Neuronal stem cell (in vitro differentiated cells): ENCODE measurements around the gene ATOH8.

Experiments used
- DNase-seq: peaks from one replicate; pipeline ENCODE4 v3.0.0-alpha.2; 2013; ENCODE audit warnings: low spot score
- H2AFZ ChIP-seq: one replicate; pipeline ENCODE4 v1.6.1; 2013; ENCODE audit warnings: mild to moderate bottlenecking, low read length, inconsistent platforms
- H2AK5ac ChIP-seq: 2 replicates; pipeline ENCODE4 v1.6.1; 2013; ENCODE audit warnings: low read depth, mild to moderate bottlenecking, inconsistent platforms, low read length, moderate library complexity, mixed read lengths
- H2BK120ac ChIP-seq: 2 replicates; pipeline ENCODE4 v1.6.1; 2013; ENCODE audit warnings: low read depth, mild to moderate bottlenecking, inconsistent platforms, low read length, moderate library complexity, mixed read lengths
- H2BK12ac ChIP-seq: one replicate; pipeline ENCODE4 v1.6.1; 2013; ENCODE audit warnings: low read length, inconsistent platforms
- H2BK15ac ChIP-seq: 2 replicates; pipeline ENCODE4 v1.6.1; 2013; ENCODE audit warnings: mild to moderate bottlenecking, low read length, inconsistent platforms, mixed read lengths
- H2BK5ac ChIP-seq: one replicate; pipeline ENCODE4 v1.6.1; 2013; ENCODE audit warnings: inconsistent platforms, mild to moderate bottlenecking, low read length, moderate library complexity
- H3K14ac ChIP-seq: one replicate; pipeline ENCODE4 v1.6.1; 2013; ENCODE audit warnings: low read length, inconsistent platforms
- H3K18ac ChIP-seq: 2 replicates; pipeline ENCODE4 v1.6.1; 2013; ENCODE audit warnings: low read length, inconsistent platforms
- H3K23ac ChIP-seq: 2 replicates; pipeline ENCODE4 v1.6.1; 2013; ENCODE audit warnings: low read depth, mild to moderate bottlenecking, mixed read lengths, low read length, inconsistent platforms; ENCODE audit not compliant: poor library complexity
- H3K27ac ChIP-seq: replicated peaks from 3 replicates; pipeline ENCODE4 v1.5.1; 2013; ENCODE audit warnings: low read length, inconsistent platforms
- H3K27me3 ChIP-seq, 3 experiments: 2 replicates each; pipeline ENCODE4 v1.6.1; 2013; ENCODE audit warnings: low read length in 3 of 3, mild to moderate bottlenecking in 2 of 3, inconsistent platforms in 1 of 3, low read depth in 1 of 3, mixed read lengths in 1 of 3, moderate library complexity in 1 of 3; ENCODE audit not compliant: control insufficient read depth in 3 of 3, insufficient read depth in 3 of 3
- H3K36me3 ChIP-seq, 2 donors: replicated peaks in 1 of 2; 2 replicates each; pipeline ENCODE4 v1.6.1; 2013; ENCODE audit warnings: low read length in 2 of 2; ENCODE audit not compliant: control insufficient read depth in 2 of 2, insufficient read depth in 2 of 2
- H3K4ac ChIP-seq: 2 replicates; pipeline ENCODE4 v1.6.1; 2013; ENCODE audit warnings: inconsistent platforms, mild to moderate bottlenecking, low read length, moderate library complexity
- H3K4me1 ChIP-seq, 2 donors: 1 replicate in 1 of 2; 2 replicates in 1 of 2; pipeline ENCODE4 v1.6.1; 2013; ENCODE audit warnings: low read length in 2 of 2, low read depth in 1 of 2; ENCODE audit not compliant: control insufficient read depth in 2 of 2, insufficient read depth in 1 of 2
- H3K4me2 ChIP-seq: one replicate; pipeline ENCODE4 v1.6.1; 2013; ENCODE audit warnings: mild to moderate bottlenecking, low read length, inconsistent platforms; ENCODE audit not compliant: insufficient read depth, poor library complexity, severe bottlenecking
- H3K4me3 ChIP-seq, 2 donors: 2 replicates each; pipeline ENCODE4 v1.5.1; 2013; ENCODE audit warnings: low read length in 2 of 2, mild to moderate bottlenecking in 2 of 2, inconsistent platforms in 1 of 2, moderate library complexity in 1 of 2
- H3K79me1 ChIP-seq: one replicate; pipeline ENCODE4 v1.6.1; 2013; ENCODE audit warnings: low read depth, mild to moderate bottlenecking, inconsistent platforms, low read length, moderate library complexity
- H3K9ac ChIP-seq: one replicate; pipeline ENCODE4 v1.6.1; 2013; ENCODE audit warnings: mild to moderate bottlenecking, low read depth, low read length, inconsistent platforms; ENCODE audit not compliant: poor library complexity
- H3K9me3 ChIP-seq, 2 donors: replicated peaks in 1 of 2; 2 replicates each; pipeline versions ENCODE3 to v1.6.1; 2013; ENCODE audit warnings: low read length in 2 of 2, mild to moderate bottlenecking in 2 of 2, inconsistent platforms in 1 of 2, low read depth in 1 of 2, mixed read lengths in 1 of 2, moderate library complexity in 1 of 2; ENCODE audit not compliant: control insufficient read depth in 2 of 2, insufficient read depth in 1 of 2
- H4K8ac ChIP-seq: one replicate; pipeline ENCODE4 v1.6.1; 2013; ENCODE audit warnings: low read depth, mild to moderate bottlenecking, inconsistent platforms, low read length, moderate library complexity
- H4K91ac ChIP-seq: one replicate; pipeline ENCODE4 v1.6.1; 2013; ENCODE audit warnings: low read length, low read depth, mild to moderate bottlenecking, inconsistent platforms; ENCODE audit not compliant: poor library complexity
- WGBS, 2 donors: extraction: QIAGEN DNeasy Blood & Tissue Kit; methylation state at CpG; one replicate each; pipeline ENCODE4 v1.1.7; 2013; ENCODE audit warnings: missing lambda C conversion rate in 2 of 2, mixed read lengths in 1 of 2; ENCODE audit not compliant: insufficient read length in 2 of 2, insufficient replicate concordance in 1 of 2; ENCODE audit errors: extremely low coverage in 2 of 2; 5-methylcytosine and 5-hydroxymethylcytosine counted together

Gene ATOH8

GRCh38 chr2:85796341-85797262 lies 42.8 kb downstream of the ATOH8 start:
- Histone ChIP-seq H2BK5ac (no peak overlapping the region), H4K91ac (no peak overlapping the region), H3K79me1 (no peaks in the 10 kb centered on the region), H3K4me2 (no peak overlapping the region), H3K27me3 (no peaks in the 10 kb centered on the region), H2BK15ac (peak overlapping the region; percentile 81), H2BK12ac (no peak overlapping the region), H3K27ac (no peak overlapping the region), H3K18ac (peak overlapping the region; percentile 84), H2AK5ac (peak overlapping the region; percentile 97), H3K9ac (peak overlapping the region; percentile 47), H3K23ac (no peak overlapping the region), H2BK120ac (no peak overlapping the region), H3K36me3 (no peaks in the 10 kb centered on the region), H2AFZ (peak overlapping the region; percentile 78), H4K8ac (no peak overlapping the region), H3K4ac (no peak overlapping the region), H3K9me3 (peaks cover 0 to 2% of the 10 kb centered on the region in 2 donors), H3K14ac (no peak overlapping the region), H3K4me1 (peaks cover 13 to 18% of the 10 kb centered on the region in 2 donors), H3K4me3 (no peak overlapping the region)
- WGBS, 2 donors = no CpG with 5 or more reads among the region's 22 CpGs
- peak; percentile 18 for DNase-seq

GRCh38 chr2:85797263-85797660 lies 43.5 kb downstream of the ATOH8 start:
- no peak overlapping the region for H4K8ac ChIP-seq
- H2BK120ac ChIP-seq = no peak overlapping the region
- H3K36me3 ChIP-seq = no peaks in the 10 kb centered on the region
- H3K18ac ChIP-seq = peak overlapping the region; percentile 15
- no peak overlapping the region for H3K4me3 ChIP-seq
- H3K4me1 ChIP-seq = peaks cover 13 to 18% of the 10 kb centered on the region in 2 donors
- H3K4me2 ChIP-seq = no peak overlapping the region
- peak overlapping the region; percentile 3 for H2BK15ac ChIP-seq
- no peak overlapping the region for H2AK5ac ChIP-seq
- H2BK12ac ChIP-seq = no peak overlapping the region
- no peak overlapping the region for H3K4ac ChIP-seq
- no peak overlapping the region for H4K91ac ChIP-seq
- H2BK5ac ChIP-seq = no peak overlapping the region
- no peaks in the 10 kb centered on the region for H3K27me3 ChIP-seq
- no peaks in the 10 kb centered on the region for H3K79me1 ChIP-seq
- WGBS, 2 donors = no CpG with 5 or more reads among the region's 13 CpGs
- H3K9ac ChIP-seq = peak overlapping the region; percentile 47
- no peak for DNase-seq
- no peak overlapping the region for H3K27ac ChIP-seq
- H3K9me3 ChIP-seq = peaks cover 2% of the 10 kb centered on the region in 2 donors
- H2AFZ ChIP-seq = peak overlapping the region; percentile 78
- no peak overlapping the region for H3K14ac ChIP-seq
- no peak overlapping the region for H3K23ac ChIP-seq

- Histone ChIP-seq H3K27ac (no peak overlapping the region), H3K36me3 (no peaks in the 10 kb centered on the region), H3K9me3 (peaks cover 2% of the 10 kb centered on the region in 2 donors), H2BK15ac (no peak overlapping the region), H4K8ac (no peak overlapping the region), H2AK5ac (no peak overlapping the region), H2BK5ac (no peak overlapping the region), H3K27me3 (no peaks in the 10 kb centered on the region), H2BK12ac (no peak overlapping the region), H3K14ac (no peak overlapping the region), H3K4me1 (peaks cover 13 to 18% of the 10 kb centered on the region in 2 donors), H3K23ac (no peak overlapping the region), H4K91ac (no peak overlapping the region), H3K79me1 (no peaks in the 10 kb centered on the region), H3K9ac (no peak overlapping the region), H3K4me3 (no peak overlapping the region), H3K4ac (no peak overlapping the region), H3K4me2 (no peak overlapping the region), H2AFZ (no peak overlapping the region), H3K18ac (no peak overlapping the region), H2BK120ac (no peak overlapping the region)
- DNase-seq = no peak
- WGBS, 2 donors = no CpG with 5 or more reads among the region's 6 CpGs
Measured at GRCh38 chr2:85797921-85798320, 44.1 kb downstream of the ATOH8 start.

DNA sequence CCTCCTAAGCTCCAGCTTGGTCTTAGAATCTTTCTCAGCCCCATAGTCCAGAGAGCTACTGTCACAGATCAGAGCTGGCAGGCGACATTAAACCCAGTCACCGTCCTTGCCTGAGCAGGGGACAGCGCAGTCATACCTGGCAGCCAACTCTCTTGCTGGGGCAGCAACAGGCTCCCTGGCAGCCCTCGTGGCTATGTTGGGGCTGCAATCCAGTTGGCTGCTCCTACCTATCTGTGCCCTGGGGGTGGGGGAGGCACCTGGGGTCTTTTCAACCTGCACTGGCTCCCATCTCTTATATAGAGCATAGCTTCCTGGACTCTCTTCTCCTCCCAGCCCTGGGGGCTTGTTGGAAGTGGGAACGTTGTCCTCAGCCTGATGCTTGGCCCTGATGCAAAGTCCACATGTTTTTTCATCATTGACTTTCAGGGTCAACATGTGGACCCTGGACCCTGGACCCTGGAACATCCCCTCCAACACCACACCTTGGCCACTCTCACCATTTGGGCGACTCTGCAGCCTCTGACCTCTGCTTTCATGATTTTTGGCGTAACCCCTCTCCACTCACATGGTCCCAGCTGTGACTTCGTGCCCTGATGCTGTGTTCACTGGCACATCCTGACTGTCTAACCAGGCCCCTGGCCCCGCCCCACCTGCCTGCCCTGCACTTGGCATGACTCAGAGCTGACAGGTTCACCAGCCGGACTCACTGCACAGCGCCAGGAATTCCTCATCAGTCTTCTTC lies 45.6 kb downstream of the ATOH8 start:
- no peak overlapping the region for H4K8ac ChIP-seq
- peaks cover 2% of the 10 kb centered on the region in 2 donors for H3K9me3 ChIP-seq
- peak overlapping the region; percentile 21 for H3K18ac ChIP-seq
- H3K14ac ChIP-seq = no peak overlapping the region
- no peaks in the 10 kb centered on the region for H3K79me1 ChIP-seq
- peaks cover 13 to 18% of the 10 kb centered on the region in 2 donors for H3K4me1 ChIP-seq
- H3K27ac ChIP-seq = no peak overlapping the region
- no peak overlapping the region for H2BK120ac ChIP-seq
- no peak overlapping the region for H3K4me2 ChIP-seq
- H3K36me3 ChIP-seq = no peaks in the 10 kb centered on the region
- H2BK15ac ChIP-seq = peak overlapping the region; percentile 22
- no peaks in the 10 kb centered on the region for H3K27me3 ChIP-seq
- H3K9ac ChIP-seq = peak overlapping the region; percentile 1
- H3K23ac ChIP-seq = no peak overlapping the region
- no peak overlapping the region for H2AFZ ChIP-seq
- H3K4ac ChIP-seq = no peak overlapping the region
- H4K91ac ChIP-seq = no peak overlapping the region
- H3K4me3 ChIP-seq = no peak overlapping the region
- DNase-seq = no peak
- H2BK5ac ChIP-seq = no peak overlapping the region
- peak overlapping the region; percentile 22 for H2AK5ac ChIP-seq
- H2BK12ac ChIP-seq = no peak overlapping the region
- WGBS, 2 donors = no CpG with 5 or more reads among the region's 11 CpGs
